Nucleus accumbens (tissue), 56 donors: ENCODE results near the gene ZBTB25.
"Not testable (repeated sequence)": the region's sequence is repeated elsewhere in the genome, so short reads cannot be mapped to it uniquely, and the experiment has no call there.

Experiments
- DNase-seq, 56 donors: peaks; one replicate each; lab custom pipeline; 2025; lab: John Stamatoyannopoulos, UW

The ZBTB25 gene

GRCh38 chr14:64517667-64518066 is 14.0 kb upstream of the ZBTB25 start:
- not testable (repeated sequence) for DNase-seq

- no peak for DNase-seq
Observed at GRCh38 chr14:64516969-64517368, 13.3 kb upstream of the ZBTB25 start.

- no peak for DNase-seq
Observed at GRCh38 chr14:64515053-64515452, 11.4 kb upstream of the ZBTB25 start.

GRCh38 chr14:64513271-64513670 is 9.6 kb upstream of the ZBTB25 start:
- DNase-seq = no peak

- DNase-seq = peak in 42 of 56 donors; percentile 5 to 83 (median 38)
Observed at GRCh38 chr14:64510825-64511671, 7.4 kb upstream of the ZBTB25 start.

GRCh38 chr14:64509036-64509435 is 5.4 kb upstream of the ZBTB25 start:
- DNase-seq = no peak

GRCh38 chr14:64508215-64508776 is 4.7 kb upstream of the ZBTB25 start:
- no peak for DNase-seq

GRCh38 chr14:64507376-64508156 is 3.9 kb upstream of the ZBTB25 start:
- no peak for DNase-seq

- no peak for DNase-seq
Observed at GRCh38 chr14:64506721-64507120, 3.1 kb upstream of the ZBTB25 start.

GRCh38 chr14:64504897-64505794 is 1.5 kb upstream of the ZBTB25 start:
- peak; percentile 19 to 91 (median 78) for DNase-seq

- DNase-seq = peak; percentile 17 to 94 (median 73)
Observed at GRCh38 chr14:64504310-64504896, 765 bp upstream of the ZBTB25 start, which contains the start of gene ZBTB1. Gene ZBTB1, plus strand, starts transcription at chr14:64504770. Its CDS starts 16,735 bp downstream, at chr14:64521505.

GRCh38 chr14:64502887-64503433 is 678 bp downstream of the ZBTB25 start:
- peak in 10 of 56 donors; percentile 14 to 61 (median 36) for DNase-seq

- no peak for DNase-seq
Observed at GRCh38 chr14:64502456-64502855, 1.2 kb downstream of the ZBTB25 start.

- DNase-seq = peak in 2 of 56 donors; percentile 4 to 7
Observed at GRCh38 chr14:64501411-64502171, 2.0 kb downstream of the ZBTB25 start.

GRCh38 chr14:64500088-64500487 is 3.5 kb downstream of the ZBTB25 start:
- DNase-seq = no peak

- DNase-seq = no peak
Observed at GRCh38 chr14:64496764-64497163, 6.9 kb downstream of the ZBTB25 start.

- no peak for DNase-seq
Observed at GRCh38 chr14:64495252-64495651, 8.4 kb downstream of the ZBTB25 start.

- DNase-seq = no peak
Observed at GRCh38 chr14:64493455-64493854, 10.2 kb downstream of the ZBTB25 start.

- no peak for DNase-seq
Observed at GRCh38 chr14:64491637-64492036, 12.0 kb downstream of the ZBTB25 start.
